ENCODE data around the gene ADGRG3. TPM values are rescaled to one million over a fixed set of nuclear protein-coding genes. Genes with fewer than 3 reads are reported as not detected.

Gene ADGRG3
- total and polyA plus RNA-seq, 2 donors (not counting 1 experiment from before 2014, with no cell fraction given) = not detected

GRCh38 chr16:57656342-57656955 is 11.7 kb upstream of the ADGRG3 start:
- H4K20me1 ChIP-seq (ENCODE audit: control insufficient read depth, insufficient read depth, low read length, poor library complexity, severe bottlenecking) = no peaks in the 10 kb centered on the region
- no peak overlapping the region for H3K9ac ChIP-seq (ENCODE audit: low read length)
- H3K27ac ChIP-seq (ENCODE audit: low read length in 2 of 2) = no peak overlapping the region
- no peak overlapping the region for H3K4me2 ChIP-seq (replicated peaks; ENCODE audit: low read depth, low read length, poor library complexity, severe bottlenecking)
- no peaks in the 10 kb centered on the region for H3K79me2 ChIP-seq (ENCODE audit: control insufficient read depth, insufficient read depth, low read length)
- TF ChIP-seq CTCF (IDR thresholded peaks at IDR 0.05) (no peak), EZH2 (IDR thresholded peaks at IDR 0.05; ENCODE audit: borderline replicate concordance, insufficient read depth, low read depth, low read length, poor library complexity, severe bottlenecking) (no peak)
- ATAC-seq (ENCODE audit: low read depth) = no peak
- no peak overlapping the region for H3K4me3 ChIP-seq (ENCODE audit: control extremely low read depth in 1 of 5, extremely low read depth in 1 of 5, insufficient read depth in 1 of 5, low read depth in 2 of 5, low read length in 4 of 5)
- Mint-ChIP-seq H3K27ac (no peak overlapping the region), H3K4me1 (no peaks in the 10 kb centered on the region), H3K9me3 (ENCODE audit: insufficient read depth) (no peaks in the 10 kb centered on the region), H3K4me3 (no peak overlapping the region), H3K27me3 (peaks cover 5% of the 10 kb centered on the region)
- H3K9me3 ChIP-seq (ENCODE audit: control extremely low read depth in 1 of 3, control insufficient read depth in 2 of 3, insufficient read depth in 1 of 3, low read length in 2 of 3) = peaks cover 0 to 7% (median 0%) of the 10 kb centered on the region in 3 donors
- intact Hi-C loops (cut with micrococcal nuclease) = no loop called here
- H2AFZ ChIP-seq (ENCODE audit: insufficient read depth, low read depth, low read length, poor library complexity, severe bottlenecking) = no peak overlapping the region
- H3K27me3 ChIP-seq (replicated peaks in 1 of 4; ENCODE audit: control extremely low read depth in 1 of 4, control insufficient read depth in 3 of 4, insufficient read depth in 4 of 4, low read length in 3 of 4) = no peaks in the 10 kb centered on the region
- H3K36me3 ChIP-seq (replicated peaks in 1 of 2; ENCODE audit: control extremely low read depth in 1 of 2, control insufficient read depth in 1 of 2, extremely low read depth in 1 of 2, insufficient read depth in 2 of 2, low read length in 1 of 2) = no peaks in the 10 kb centered on the region
- no peak for DNase-seq
- H3K4me1 ChIP-seq (ENCODE audit: control insufficient read depth in 2 of 2, insufficient read depth in 2 of 2, low read length in 2 of 2) = no peaks in the 10 kb centered on the region
- 94% methylated on average over 7 of the region's 11 CpGs for WGBS (ENCODE audit: insufficient coverage)
- POLR2A ChIA-PET = interaction anchor here (0.6 kb wide), 1 partner anchor 37 kb away, joined by 3 read pairs; no protein-coding TSS in a partner anchor
- CTCF ChIA-PET = no interaction called here

- no peaks in the 10 kb centered on the region for H4K20me1 ChIP-seq (ENCODE audit: control insufficient read depth, insufficient read depth, low read length, poor library complexity, severe bottlenecking)
- DNase-seq (no peak), ATAC-seq (ENCODE audit: low read depth) (no peak)
- no peaks in the 10 kb centered on the region for H3K4me1 ChIP-seq (ENCODE audit: control insufficient read depth in 2 of 2, insufficient read depth in 2 of 2, low read length in 2 of 2)
- H3K27me3 ChIP-seq (replicated peaks in 1 of 4; ENCODE audit: control extremely low read depth in 1 of 4, control insufficient read depth in 3 of 4, insufficient read depth in 4 of 4, low read length in 3 of 4) = no peaks in the 10 kb centered on the region
- H3K4me2 ChIP-seq (replicated peaks; ENCODE audit: low read depth, low read length, poor library complexity, severe bottlenecking) = no peak overlapping the region
- H3K79me2 ChIP-seq (ENCODE audit: control insufficient read depth, insufficient read depth, low read length) = no peaks in the 10 kb centered on the region
- H2AFZ ChIP-seq (ENCODE audit: insufficient read depth, low read depth, low read length, poor library complexity, severe bottlenecking) = no peak overlapping the region
- H3K4me3 ChIP-seq (ENCODE audit: control extremely low read depth in 1 of 5, extremely low read depth in 1 of 5, insufficient read depth in 1 of 5, low read depth in 2 of 5, low read length in 4 of 5) = no peak overlapping the region
- Mint-ChIP-seq H3K4me1 (no peaks in the 10 kb centered on the region), H3K9me3 (ENCODE audit: insufficient read depth) (no peaks in the 10 kb centered on the region), H3K27ac (no peak overlapping the region), H3K4me3 (no peak overlapping the region), H3K27me3 (peaks cover 5% of the 10 kb centered on the region)
- WGBS (ENCODE audit: insufficient coverage) = 87% methylated on average over 8 of the region's 13 CpGs
- intact Hi-C loops (cut with micrococcal nuclease) = no loop called here
- no peak overlapping the region for H3K9ac ChIP-seq (ENCODE audit: low read length)
- no peak for TF ChIP-seq CTCF (IDR thresholded peaks at IDR 0.05)
- no peak for TF ChIP-seq EZH2 (IDR thresholded peaks at IDR 0.05; ENCODE audit: borderline replicate concordance, insufficient read depth, low read depth, low read length, poor library complexity, severe bottlenecking)
- ChIA-PET CTCF (no interaction called here), POLR2A (no interaction called here)
- no peak overlapping the region for H3K27ac ChIP-seq (ENCODE audit: low read length in 2 of 2)
- no peaks in the 10 kb centered on the region for H3K36me3 ChIP-seq (replicated peaks in 1 of 2; ENCODE audit: control extremely low read depth in 1 of 2, control insufficient read depth in 1 of 2, extremely low read depth in 1 of 2, insufficient read depth in 2 of 2, low read length in 1 of 2)
- H3K9me3 ChIP-seq (ENCODE audit: control extremely low read depth in 1 of 3, control insufficient read depth in 2 of 3, insufficient read depth in 1 of 3, low read length in 2 of 3) = peaks cover 0 to 11% (median 0%) of the 10 kb centered on the region in 3 donors
Measured at GRCh38 chr16:57657228-57657627, 10.9 kb upstream of the ADGRG3 start.
